Osteoblast (primary cell): ENCODE data around the gene SNX22. TPM values are rescaled to one million over a fixed set of nuclear protein-coding genes. Genes with fewer than 3 reads are reported as not detected.

ENCODE experiments used
- DNase-seq: peaks from one replicate; pipeline ENCODE4 v3.0.0; 2011; ENCODE audit warnings: low spot score, mixed read lengths; ENCODE audit not compliant: insufficient read length; ENCODE audit errors: missing footprints
- H2AFZ ChIP-seq: 2 replicates; pipeline ENCODE4 v1.6.0; 2011; ENCODE audit warnings: mild to moderate bottlenecking, low read length
- H3K27ac ChIP-seq: 2 replicates; pipeline ENCODE4 v1.5.1; 2011; ENCODE audit warnings: mild to moderate bottlenecking, low read depth, low read length, moderate library complexity
- H3K27me3 ChIP-seq: 2 replicates; pipeline ENCODE4 v1.6.0; 2012; ENCODE audit warnings: mild to moderate bottlenecking, control low read depth, inconsistent platforms, low read length, moderate library complexity; ENCODE audit not compliant: insufficient read depth
- H3K36me3 ChIP-seq: 2 replicates; pipeline ENCODE4 v1.5.1; 2011; ENCODE audit warnings: mild to moderate bottlenecking, low read length, control low read depth, moderate library complexity; ENCODE audit not compliant: insufficient read depth
- H3K4me1 ChIP-seq: 2 replicates; pipeline ENCODE4 v1.5.1; 2011; ENCODE audit warnings: mild to moderate bottlenecking, low read length, control low read depth, moderate library complexity; ENCODE audit not compliant: insufficient read depth
- H3K4me2 ChIP-seq: 2 replicates; pipeline ENCODE4 v1.6.0; 2011; ENCODE audit warnings: mild to moderate bottlenecking, low read length; ENCODE audit not compliant: insufficient read depth
- H3K4me3 ChIP-seq: fragments of 200-600 bp; sonication (generic); 3 replicates; pipeline ENCODE4 v1.5.1; 2012; ENCODE audit warnings: mild to moderate bottlenecking, low read length, inconsistent platforms; ENCODE audit not compliant: insufficient read depth
- H3K79me2 ChIP-seq: 2 replicates; pipeline ENCODE4 v1.6.0; 2012; ENCODE audit warnings: mild to moderate bottlenecking, low read length, control low read depth, inconsistent platforms; ENCODE audit not compliant: insufficient read depth
- H3K9me3 ChIP-seq: 2 replicates; pipeline ENCODE4 v1.5.1; 2011; ENCODE audit warnings: low read depth, low read length, control low read depth
- H4K20me1 ChIP-seq: 2 replicates; pipeline ENCODE4 v1.6.0; 2012; ENCODE audit warnings: mild to moderate bottlenecking, low read length, control low read depth; ENCODE audit not compliant: insufficient read depth
- CTCF ChIP-seq: IDR thresholded peaks from 2 replicates; pipeline ENCODE4 v1.5.1; 2011; ENCODE audit warnings: mild to moderate bottlenecking, low read depth, low read length, moderate library complexity; ENCODE audit errors: extremely low read depth
- total RNA-seq: library from RNA; depleted of rRNA; stranded (reverse); fragments of >200 nt; gene quantifications from 2 replicates; pipeline ENCODE4 v1.2.3, GENCODE V29; 2012

Gene SNX22
- total RNA-seq, 1 donor = under 0.01 TPM

GRCh38 chr15:64130159-64130558 is 21.4 kb upstream of the SNX22 start:
- H3K4me1 ChIP-seq = no peaks in the 10 kb centered on the region
- H3K27ac ChIP-seq = no peak overlapping the region
- H3K4me2 ChIP-seq = no peak overlapping the region
- no peak overlapping the region for H2AFZ ChIP-seq
- no peaks in the 10 kb centered on the region for H4K20me1 ChIP-seq
- no peak overlapping the region for H3K4me3 ChIP-seq
- H3K79me2 ChIP-seq = no peaks in the 10 kb centered on the region
- H3K36me3 ChIP-seq = peaks cover 67% of the 10 kb centered on the region
- DNase-seq = no peak
- no peaks in the 10 kb centered on the region for H3K9me3 ChIP-seq
- no peaks in the 10 kb centered on the region for H3K27me3 ChIP-seq
- no peak for TF ChIP-seq CTCF

GRCh38 chr15:64131547-64131946 is 20.0 kb upstream of the SNX22 start:
- no peak for TF ChIP-seq CTCF
- H3K36me3 ChIP-seq = peaks cover 66% of the 10 kb centered on the region
- no peaks in the 10 kb centered on the region for H4K20me1 ChIP-seq
- H3K4me3 ChIP-seq = no peak overlapping the region
- H3K79me2 ChIP-seq = no peaks in the 10 kb centered on the region
- no peak overlapping the region for H3K4me2 ChIP-seq
- no peak overlapping the region for H3K27ac ChIP-seq
- H3K9me3 ChIP-seq = no peaks in the 10 kb centered on the region
- no peak overlapping the region for H2AFZ ChIP-seq
- no peaks in the 10 kb centered on the region for H3K27me3 ChIP-seq
- no peak for DNase-seq
- no peaks in the 10 kb centered on the region for H3K4me1 ChIP-seq

DNA sequence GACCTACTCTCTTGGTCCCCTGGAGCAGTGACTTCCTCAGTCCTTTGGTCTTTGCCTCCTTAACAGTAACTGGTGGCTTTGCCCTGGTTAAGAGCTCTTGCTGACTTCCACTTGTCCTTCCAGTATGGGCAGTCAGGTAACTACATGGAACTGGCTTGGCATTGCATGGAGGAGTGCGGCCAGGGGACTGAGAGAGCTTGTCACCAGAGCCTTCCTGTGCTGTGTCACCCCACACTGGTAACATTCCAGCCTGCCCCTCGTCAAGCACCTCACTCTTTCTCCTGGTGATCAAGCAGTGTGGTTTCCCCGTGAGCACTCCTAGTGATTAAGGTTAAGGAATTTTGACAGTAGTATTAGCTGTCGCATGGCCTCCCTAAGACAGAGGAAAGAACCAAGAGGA is 19.3 kb upstream of the SNX22 start:
- Histone ChIP-seq H3K4me3 (no peak overlapping the region), H2AFZ (no peak overlapping the region)

More for the DNA sequence above, 19.3 kb upstream of the SNX22 start:
- H3K36me3 ChIP-seq = peaks cover 66% of the 10 kb centered on the region
- no peak for TF ChIP-seq CTCF
- H3K27me3 ChIP-seq = no peaks in the 10 kb centered on the region
- no peak overlapping the region for H3K4me2 ChIP-seq
- H3K4me1 ChIP-seq = no peaks in the 10 kb centered on the region
- no peaks in the 10 kb centered on the region for H3K79me2 ChIP-seq
- no peak overlapping the region for H3K27ac ChIP-seq
- H3K9me3 ChIP-seq = no peaks in the 10 kb centered on the region
- H4K20me1 ChIP-seq = peaks cover 3% of the 10 kb centered on the region
- no peak for DNase-seq
